Activated T-helper 1 cell treated with anti-CD3 and anti-CD28 coated beads, Interleukin-2, amount 50 U/mL, for 16 hours (primary cell): ENCODE measurements around the gene FAM171A1.

Experiments used
- DNase-seq, 2 donors: peaks; one replicate each; pipeline ENCODE4 v3.0.0-alpha.2; 2020; ENCODE audit warnings: low read depth in 1 of 2, low spot score in 1 of 2

The FAM171A1 gene

DNA sequence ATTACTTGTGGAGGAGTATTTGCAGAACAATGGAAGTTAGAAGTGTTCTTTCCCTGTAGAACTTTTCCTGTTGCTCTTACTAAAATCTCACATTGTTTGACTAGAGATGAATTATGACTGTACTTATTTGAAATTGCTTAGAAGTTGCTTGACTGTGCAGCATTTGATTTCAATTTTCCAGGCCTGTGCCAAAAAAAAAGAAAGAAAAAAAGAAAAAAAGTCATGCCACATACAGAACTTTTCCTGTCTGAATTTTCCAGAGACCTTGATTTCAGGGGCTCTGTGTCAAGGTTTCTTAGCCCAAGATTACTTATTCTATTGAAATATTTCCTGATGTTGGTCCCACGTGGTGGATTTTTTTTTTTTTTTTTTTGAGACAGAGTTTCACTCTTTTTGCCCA, 3.5 kb upstream of the FAM171A1 start:
- DNase-seq, result no peak

DNA sequence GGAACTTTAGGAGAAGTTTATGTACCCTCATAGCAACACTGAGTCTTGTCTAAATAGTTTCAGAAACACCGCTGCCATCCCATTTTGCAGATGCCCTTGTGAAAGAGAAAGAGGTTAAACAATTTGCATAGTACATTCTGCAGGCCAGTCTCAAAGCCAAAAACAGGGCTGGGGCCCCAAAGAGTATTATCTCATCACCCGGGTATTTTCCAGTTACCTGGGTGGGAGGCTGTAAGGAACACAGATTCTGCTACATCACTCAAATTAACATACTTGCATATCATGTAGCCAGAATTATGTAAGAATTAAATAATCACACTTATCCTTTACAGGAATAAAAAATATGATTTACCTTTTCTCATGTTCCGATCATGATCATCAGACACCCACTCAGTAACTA, 3.1 kb upstream of the FAM171A1 start:
- no peak for DNase-seq

DNA sequence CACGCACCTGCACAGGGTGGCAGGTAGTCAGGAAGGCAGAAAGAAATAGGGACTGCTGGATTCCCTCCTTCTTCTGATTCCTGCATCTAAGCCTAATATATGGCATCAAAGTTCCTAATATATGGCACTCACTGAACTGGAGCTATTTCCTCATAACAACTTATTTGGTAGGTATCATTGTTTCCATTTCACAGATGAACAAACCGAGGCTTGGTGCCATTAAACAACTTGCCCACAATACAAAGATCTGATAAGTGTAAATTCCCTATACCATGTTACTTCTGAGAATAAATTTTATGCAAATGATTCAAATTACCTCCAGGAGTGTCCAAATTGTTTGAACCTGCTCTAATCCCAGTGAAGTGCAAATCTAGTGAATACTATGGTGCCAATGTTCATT, 2.1 kb upstream of the FAM171A1 start:
- DNase-seq, result no peak

DNA sequence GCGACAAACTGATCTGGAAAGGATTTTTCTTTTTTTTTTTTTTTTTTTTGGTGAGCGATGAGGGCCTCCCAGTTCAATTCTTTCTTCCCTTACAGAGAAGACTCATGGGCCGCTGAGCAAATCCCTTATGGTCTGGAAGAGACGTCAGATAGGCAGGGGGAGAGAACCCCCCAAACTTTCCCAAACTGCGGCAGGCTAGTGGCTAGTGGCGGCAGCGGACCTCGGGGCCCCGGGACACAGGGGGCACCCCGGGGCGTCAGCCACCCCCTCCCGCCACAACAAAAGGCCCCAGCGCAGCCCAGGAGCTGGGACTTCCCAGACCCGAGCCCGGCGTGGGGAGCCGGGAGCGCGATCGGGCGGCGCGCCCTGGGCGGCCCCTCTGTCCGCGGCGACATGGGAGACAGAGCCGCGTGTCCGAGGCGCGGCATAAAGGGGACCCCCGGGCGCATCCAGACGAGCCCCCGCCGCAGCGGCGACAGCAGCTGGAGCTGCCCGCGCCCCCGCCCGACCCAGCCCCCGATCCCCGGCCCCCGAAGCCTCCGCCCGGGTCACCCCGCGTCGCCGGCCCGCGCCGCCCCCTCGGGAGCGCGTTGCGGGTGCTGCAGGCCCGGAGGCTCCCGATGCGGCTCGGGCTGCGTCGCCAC, 755 bp downstream of the FAM171A1 start:
- no peak for DNase-seq

DNA sequence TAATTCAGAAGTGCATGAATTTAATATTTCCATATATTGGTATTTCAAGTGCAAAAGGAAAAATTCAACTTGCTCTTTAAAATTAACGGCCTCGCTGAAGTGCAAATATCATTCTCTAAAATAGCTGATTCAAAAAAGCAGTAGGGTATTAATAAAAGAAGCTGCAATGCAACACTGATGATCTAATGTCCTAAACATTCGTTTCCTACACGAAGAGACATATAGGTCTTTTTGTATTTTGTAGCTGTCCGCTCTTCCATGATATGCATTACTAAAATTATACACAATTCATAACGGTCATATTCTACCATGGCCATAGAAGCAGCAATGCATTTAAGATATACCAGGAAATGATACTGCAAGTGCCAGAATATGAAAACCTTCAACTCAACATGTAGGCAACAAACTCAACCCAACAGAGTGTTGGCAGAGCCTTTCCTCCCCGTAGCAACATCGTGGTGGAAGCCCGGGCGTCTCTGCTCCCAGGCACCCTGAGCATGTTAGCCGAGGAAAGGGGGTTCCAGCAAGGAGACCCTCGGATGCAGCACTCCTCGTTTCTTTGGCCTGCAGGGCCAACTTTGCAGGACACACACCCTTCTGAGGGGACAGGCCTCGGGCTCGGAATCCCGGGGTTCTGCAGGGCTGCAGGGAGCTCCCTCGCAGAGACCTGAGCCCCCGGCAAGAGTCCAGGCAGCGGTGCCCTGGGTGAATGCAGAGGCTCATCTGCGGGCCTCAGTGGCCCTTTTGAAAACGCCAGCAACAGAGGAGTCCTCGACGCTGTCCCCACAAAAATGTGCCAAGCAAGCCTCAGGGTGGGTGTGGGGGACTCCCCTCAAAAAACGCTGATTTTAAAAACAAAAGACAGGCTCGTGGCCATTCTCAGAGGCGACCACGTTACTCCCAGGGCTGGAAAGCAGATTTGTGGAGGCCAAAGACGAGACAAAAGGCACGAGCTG, 1.6 kb downstream of the FAM171A1 start:
- DNase-seq, result no peak

DNA sequence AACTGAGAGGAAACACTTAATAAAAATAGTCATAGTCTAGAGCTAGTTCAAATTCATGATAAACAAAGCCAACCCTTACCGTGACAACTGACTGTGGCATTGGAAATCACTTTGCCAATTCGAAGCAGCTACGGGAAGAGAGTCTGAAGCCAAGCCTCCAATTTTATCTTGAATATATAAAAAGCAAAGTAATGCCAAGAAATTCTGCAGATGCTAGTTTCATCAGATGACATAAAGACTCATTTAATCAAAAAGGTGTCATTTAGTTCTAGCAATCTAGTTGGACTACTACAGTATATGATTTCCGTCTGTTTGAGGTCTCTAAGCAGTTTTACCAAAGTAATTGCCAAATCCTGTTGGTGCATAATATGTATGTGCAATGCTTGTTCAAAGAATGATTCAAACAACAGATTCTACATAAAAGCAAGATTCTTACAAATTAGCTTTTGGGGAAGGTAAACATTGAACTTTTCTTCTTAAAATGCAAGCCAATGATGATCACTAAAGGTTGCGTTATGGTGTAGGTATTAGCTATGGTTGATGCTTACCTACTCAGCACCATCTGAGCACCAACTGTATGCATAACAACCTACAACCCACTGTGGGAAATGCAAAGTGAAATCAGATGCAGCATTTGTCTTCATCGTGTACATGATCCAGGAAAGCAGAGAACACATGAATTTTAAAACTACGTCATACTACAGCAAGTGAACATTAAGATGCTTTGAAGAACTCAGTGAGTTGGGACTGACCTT, 2.8 kb downstream of the FAM171A1 start:
- DNase-seq, result no peak

DNA sequence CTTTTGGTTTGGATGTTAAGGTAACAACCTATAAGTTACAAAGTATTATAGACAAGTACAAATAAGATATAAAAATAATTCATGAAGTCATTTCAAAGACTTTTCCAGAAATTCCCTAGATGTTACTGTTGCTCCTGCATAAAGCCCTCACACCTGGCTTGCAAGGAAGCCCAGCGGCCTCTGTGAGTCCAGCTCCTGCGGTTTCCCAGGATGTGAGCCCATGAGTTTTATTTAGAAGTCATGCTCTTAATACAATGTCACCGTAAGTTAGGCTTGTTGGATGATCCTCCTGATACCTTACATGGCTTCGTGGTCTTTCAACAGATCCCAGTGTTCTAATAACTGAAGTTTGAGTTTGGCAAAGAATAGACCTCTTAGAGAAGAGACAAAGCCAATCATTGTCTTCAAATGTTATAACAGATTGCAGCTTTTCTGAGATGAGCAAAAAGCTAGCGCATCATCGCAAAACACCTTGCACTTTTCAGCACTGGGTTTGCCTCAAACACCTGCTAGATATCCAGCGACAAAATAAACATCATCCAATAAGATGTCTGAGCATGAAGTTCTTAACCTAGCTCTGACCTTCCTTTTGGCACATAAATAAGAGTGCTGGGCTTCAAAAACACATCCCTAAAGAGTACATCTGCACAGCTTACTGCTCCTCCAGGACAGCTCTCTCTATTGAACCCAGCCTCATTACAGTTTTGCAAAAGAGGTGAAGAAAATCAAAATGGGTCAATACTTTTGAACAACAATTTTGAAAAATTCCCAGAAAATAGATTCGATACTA, 3.6 kb downstream of the FAM171A1 start:
- DNase-seq, result no peak

DNA sequence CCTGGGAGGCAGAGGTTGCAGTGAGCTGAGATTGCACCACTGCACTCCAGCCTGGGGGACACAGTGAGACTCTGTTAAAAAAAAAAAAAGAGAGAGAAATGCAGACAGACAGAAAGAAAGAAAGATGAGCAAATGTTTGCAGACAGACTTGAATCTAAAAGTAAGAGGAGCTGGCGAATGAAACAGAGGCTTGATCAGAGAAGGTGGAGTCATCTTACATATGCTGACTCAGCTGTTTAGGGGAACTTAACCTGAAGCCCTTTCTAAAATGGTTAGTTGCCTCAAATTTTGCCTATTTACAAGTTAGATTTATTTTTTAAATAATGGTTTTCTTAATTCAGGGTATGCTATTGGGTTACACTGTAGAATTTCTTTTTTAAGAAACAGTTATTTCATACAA, 5.4 kb downstream of the FAM171A1 start:
- DNase-seq, result no peak

DNA sequence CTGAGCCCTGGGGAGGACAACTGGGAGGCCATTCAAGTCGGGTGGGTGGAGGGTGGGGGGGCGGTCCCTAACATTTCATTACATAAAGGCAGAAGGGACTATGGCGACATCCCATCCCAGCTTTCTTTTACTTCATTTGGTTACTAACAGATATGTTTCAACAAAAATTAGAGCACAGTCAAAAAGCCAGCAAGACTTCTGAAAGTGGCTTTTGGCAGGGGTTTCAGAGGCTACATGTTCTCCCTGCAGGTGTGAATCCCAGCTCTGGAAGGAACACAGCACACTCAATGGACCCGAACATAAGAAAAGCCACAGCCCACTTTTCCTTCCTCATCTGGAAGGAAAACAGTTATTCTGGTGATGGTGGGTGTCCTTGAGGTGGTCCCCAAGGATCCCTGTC, 7.1 kb downstream of the FAM171A1 start:
- DNase-seq, result no peak

DNA sequence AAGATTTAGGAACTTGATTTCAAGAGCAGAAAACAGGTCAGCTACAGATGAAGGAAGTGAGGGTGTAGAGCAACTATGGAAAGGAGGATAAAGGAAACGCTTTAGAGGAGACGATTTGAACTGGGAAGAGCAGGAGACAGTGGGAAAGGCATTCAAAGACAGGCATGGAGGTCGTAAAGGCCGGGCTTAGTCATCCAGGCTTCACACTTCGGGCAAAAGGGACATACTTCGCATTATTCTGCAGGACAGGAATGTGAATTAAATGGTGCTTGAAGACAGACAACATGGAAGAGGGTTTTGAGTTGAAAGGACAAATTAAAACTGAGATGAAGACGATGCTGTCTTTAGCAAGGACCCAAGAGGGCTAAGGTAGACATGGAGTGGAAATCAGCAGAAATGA, 8.1 kb downstream of the FAM171A1 start:
- no peak for DNase-seq

DNA sequence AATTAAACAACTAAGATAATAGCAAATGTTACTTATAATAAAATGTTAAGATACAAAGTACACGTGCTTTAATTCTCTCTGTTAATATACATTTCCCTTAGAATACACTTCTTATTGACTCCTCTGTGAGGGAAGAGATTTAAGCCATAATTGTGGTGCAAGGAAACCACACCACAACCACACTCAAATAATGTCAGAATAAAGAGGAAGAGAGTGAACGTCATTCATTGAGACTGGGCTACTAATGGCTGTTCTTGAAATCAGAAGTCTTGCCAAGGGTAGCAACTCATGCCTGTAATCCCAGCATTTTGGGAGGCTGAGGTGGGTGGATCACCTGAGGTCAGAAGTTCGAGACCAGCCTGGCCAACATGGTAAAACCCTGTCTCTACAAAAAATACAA, 10.0 kb downstream of the FAM171A1 start:
- DNase-seq, result no peak

DNA sequence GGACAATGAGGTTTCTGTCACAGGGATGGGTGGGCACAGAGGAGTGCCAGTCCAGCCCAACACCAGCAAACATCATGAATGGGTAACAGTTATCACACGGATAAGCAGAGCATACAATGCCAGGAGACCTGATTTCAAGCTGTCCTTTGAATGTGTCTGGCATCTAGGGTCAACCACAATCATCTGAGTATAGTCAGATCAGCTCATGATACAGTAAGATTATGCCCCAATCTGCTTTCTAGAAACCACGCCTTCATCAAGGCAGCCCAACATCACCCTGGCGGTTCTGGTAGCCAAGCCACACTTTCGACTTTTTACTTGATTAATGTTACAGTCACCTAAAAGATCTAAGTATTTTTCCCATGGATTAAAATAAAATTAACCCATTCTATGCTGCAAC, 10.5 kb downstream of the FAM171A1 start:
- no peak for DNase-seq

DNA sequence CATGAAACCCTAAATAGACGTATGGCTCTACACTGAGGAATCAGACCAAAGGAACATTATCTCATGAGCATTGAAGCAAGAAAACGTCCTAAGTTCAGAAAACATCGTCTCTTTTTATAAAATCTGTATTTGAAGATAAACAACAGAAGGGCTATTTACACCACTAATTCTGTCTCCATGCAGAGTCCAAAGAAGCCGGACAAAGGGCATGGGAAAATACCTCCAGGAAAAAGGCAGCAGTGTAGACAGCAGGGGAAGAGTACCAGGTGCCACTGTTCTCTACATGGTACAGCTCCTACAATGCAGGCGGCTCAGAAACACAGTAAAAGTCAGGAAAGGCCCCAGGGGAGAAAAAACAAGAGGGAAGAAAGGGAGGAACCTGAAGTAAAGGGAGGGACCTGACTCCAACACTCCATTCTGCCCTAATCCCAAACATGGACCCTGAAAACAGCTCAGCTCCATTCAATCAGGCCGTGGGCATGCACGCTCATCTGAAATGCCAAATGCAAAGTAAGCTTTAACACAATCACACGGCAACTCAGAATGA, 17.5 kb downstream of the FAM171A1 start:
- no peak for DNase-seq

DNA sequence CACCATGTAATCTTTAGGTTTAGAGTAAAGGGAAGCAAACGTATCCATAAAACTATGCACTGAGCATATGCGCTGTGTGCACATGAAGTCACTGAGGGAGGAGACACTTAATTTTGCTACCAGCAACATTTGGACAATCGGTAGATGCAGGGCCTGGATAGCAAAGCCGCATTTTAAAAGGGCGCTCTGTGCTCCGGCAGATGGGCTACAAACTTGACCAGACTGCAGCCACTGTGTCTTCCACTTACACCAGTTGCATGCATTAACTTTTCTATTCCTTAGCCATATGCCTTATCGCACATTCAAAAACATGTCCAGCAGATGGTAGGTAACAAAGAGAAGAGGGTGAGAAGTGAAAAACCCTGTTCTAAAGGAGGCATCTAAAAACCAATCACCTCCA, 18.3 kb downstream of the FAM171A1 start:
- no peak for DNase-seq

DNA sequence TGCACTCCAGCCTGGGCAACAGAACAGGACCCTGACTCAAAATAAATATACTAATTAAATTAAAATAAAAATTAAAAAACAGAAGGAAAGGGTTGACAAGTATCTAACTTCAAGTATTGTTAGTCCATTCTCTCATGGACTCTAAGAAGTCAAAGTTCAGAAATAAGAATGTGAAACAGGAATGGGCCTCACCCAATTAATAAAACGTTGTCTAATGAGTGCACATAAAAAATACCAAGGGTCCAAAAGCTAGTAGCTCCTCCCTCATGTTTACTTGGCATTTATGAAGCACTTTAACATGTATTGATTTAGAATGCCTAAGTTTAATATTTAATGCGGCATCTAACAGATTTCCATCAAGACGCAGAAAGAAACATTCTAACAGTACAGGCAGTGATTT, 18.9 kb downstream of the FAM171A1 start:
- no peak for DNase-seq

DNA sequence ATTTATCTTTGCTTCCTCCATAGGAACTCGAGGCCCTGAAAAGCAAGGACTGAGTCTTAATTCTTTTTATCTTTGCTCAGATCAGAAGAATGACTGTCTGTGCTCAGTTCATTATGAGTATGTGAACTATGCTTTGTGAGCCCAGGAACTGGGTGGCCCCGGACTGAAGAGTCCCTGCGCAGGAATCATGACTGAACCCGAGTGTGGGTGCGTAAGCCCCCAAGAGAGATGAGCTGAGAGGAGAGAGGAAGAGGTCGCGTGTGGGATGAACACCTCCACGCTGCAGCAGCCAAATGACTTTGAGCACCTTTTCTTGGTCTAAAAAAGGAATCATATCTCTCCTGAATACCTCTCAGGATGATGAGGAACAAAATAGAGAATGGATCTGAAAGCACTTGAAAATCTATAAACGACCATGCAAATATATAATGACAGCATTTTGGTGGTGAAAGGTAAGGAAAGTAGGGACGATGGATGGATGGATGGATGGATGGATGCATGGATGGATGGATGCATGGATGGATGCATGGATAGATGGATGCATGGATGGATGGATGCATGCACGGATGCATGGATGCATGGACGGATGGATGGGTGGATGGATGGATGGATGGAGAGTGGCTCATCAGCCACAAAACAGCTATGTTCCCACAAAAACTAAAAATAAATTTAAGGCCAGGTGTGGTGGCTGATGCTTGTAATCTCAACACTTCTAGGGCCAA, 19.8 kb downstream of the FAM171A1 start:
- DNase-seq, result no peak

DNA sequence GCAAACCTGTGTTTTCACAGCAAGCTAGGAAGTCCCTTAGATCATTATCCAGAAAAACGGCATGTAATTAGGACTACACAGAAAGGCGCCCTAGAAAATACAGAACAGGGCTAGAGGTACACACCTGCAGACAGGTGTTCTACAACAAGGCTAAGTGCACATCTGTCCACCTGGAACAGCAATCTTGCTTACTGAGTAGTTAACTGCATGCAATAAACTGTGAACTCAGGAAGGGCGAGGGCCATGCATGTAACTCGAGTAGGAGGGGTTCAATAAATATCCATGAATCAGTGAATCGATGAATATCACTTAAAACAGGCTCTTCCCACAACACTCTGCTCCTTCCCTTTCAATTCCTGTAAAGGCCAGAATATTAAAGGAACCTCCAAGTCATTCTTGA, 22.0 kb downstream of the FAM171A1 start:
- DNase-seq, result no peak

DNA sequence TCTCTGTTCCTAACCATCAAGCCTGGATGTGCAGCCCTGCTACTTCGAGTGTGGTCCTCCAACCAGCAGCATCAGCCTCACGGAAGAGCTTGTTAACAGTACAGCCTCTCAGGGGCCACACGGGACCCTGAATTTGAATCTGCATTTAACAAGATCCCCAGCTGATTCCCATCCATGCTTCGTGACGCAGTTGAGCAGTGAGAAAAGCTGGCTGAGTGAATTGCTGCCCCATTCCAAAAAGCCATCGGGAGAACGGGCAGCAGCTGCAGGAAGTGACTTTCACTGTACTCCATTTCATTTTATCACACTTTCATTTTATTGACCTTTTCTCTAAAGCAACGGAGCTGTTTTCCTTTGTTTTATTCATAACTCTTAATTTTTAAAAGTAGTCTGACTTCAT, 22.5 kb downstream of the FAM171A1 start:
- no peak for DNase-seq

DNA sequence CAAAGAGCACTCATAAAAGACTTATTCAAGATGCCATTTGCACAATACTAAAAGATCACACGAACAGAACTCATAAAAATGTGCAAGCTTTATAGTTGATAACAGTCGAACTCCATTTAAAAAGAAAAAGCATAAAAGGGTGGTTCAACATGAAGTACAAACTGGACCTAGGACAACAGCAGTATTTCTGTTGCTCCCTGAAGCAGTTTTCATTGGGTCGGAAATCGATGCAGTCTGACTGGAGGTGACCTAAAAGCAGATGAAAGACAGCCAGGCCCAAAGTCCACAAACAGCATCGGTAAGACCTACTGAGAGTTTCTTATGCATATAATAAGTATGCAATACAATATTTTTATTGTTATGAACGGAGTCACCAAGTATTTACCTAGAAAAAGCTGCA, 23.9 kb downstream of the FAM171A1 start:
- DNase-seq, result no peak

DNA sequence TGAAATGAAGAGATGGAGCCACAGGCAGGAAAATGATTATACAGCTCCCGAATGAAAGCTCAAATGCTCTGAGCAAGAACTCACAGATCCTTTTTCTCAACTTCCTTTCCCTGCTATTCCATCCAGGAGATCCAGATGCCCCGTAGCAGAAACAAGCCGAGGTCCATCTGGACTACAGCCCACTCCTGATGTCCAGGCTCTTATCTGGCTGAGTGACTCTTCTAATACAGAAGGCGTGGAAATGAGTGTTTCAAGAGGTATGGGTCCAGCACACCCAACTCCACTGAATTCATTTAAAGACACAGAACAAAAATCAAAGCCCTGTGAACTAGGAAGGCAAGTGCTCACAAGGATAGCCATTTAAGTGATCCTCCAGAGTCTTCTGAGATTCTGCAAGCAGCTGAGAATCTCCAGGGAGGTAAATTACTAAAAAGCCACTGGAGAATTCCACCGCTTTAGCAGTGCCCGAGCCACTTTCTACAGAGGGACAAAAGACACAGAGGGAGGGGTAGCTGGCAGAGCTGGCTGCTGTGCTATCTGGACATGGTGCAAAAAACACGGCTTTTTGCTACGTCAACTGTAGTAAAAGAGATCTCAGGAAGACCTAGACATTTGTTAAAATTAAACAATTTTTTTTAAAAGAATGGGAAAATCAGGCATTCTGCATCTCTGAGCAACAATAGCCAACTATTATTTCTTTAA, 24.5 kb downstream of the FAM171A1 start:
- no peak for DNase-seq
